ENCODE results near the gene HMCN2. TPM values are rescaled to one million over a fixed set of nuclear protein-coding genes. Genes with fewer than 3 reads are reported as not detected.

Gene HMCN2
- total RNA-seq, 1 donor from 2014 or later, result 9.3 TPM

- no peak overlapping the region for H3K4me3 Mint-ChIP-seq (ENCODE audit: unreplicated experiment)
- no peak for DNase-seq
- no peak overlapping the region for H3K27ac Mint-ChIP-seq (ENCODE audit: unreplicated experiment)
- no peak for TF ChIP-seq CTCF (IDR thresholded peaks at IDR 0.05; ENCODE audit: partially characterized antibody, unreplicated experiment)
- H3K4me1 Mint-ChIP-seq (ENCODE audit: low read depth, unreplicated experiment), result no peaks in the 10 kb centered on the region
- H3K9me3 Mint-ChIP-seq (ENCODE audit: unreplicated experiment), result peaks cover 4% of the 10 kb centered on the region
- H3K36me3 Mint-ChIP-seq (ENCODE audit: unreplicated experiment), result no peaks in the 10 kb centered on the region
- H3K27me3 Mint-ChIP-seq (ENCODE audit: unreplicated experiment), result peaks cover 8% of the 10 kb centered on the region
Measured at GRCh38 chr9:130260816-130261765, 4.5 kb upstream of the HMCN2 start.

- H3K9me3 Mint-ChIP-seq (ENCODE audit: unreplicated experiment), result peaks cover 4% of the 10 kb centered on the region
- DNase-seq, result no peak
- H3K27me3 Mint-ChIP-seq (ENCODE audit: unreplicated experiment), result peaks cover 8% of the 10 kb centered on the region
- H3K4me1 Mint-ChIP-seq (ENCODE audit: low read depth, unreplicated experiment), result peaks cover 2% of the 10 kb centered on the region
- no peak overlapping the region for H3K27ac Mint-ChIP-seq (ENCODE audit: unreplicated experiment)
- no peak overlapping the region for H3K4me3 Mint-ChIP-seq (ENCODE audit: unreplicated experiment)
- TF ChIP-seq CTCF (IDR thresholded peaks at IDR 0.05; ENCODE audit: partially characterized antibody, unreplicated experiment), result no peak
- H3K36me3 Mint-ChIP-seq (ENCODE audit: unreplicated experiment), result no peaks in the 10 kb centered on the region
Measured at GRCh38 chr9:130262061-130262745, 3.4 kb upstream of the HMCN2 start.

- TF ChIP-seq CTCF (IDR thresholded peaks at IDR 0.05; ENCODE audit: partially characterized antibody, unreplicated experiment), result no peak
- H3K9me3 Mint-ChIP-seq (ENCODE audit: unreplicated experiment), result peaks cover 4% of the 10 kb centered on the region
Measured at GRCh38 chr9:130262771-130263170, 2.8 kb upstream of the HMCN2 start.

GRCh38 chr9:130263601-130264413 is 1.8 kb upstream of the HMCN2 start:
- no peak overlapping the region for H3K27ac Mint-ChIP-seq (ENCODE audit: unreplicated experiment)

More at GRCh38 chr9:130262771-130263170, 2.8 kb upstream of the HMCN2 start:
- Mint-ChIP-seq H3K27ac (ENCODE audit: unreplicated experiment) (no peak overlapping the region), H3K27me3 (ENCODE audit: unreplicated experiment) (peaks cover 9% of the 10 kb centered on the region), H3K4me1 (ENCODE audit: low read depth, unreplicated experiment) (peaks cover 5% of the 10 kb centered on the region), H3K36me3 (ENCODE audit: unreplicated experiment) (no peaks in the 10 kb centered on the region), H3K4me3 (ENCODE audit: unreplicated experiment) (no peak overlapping the region)
- no peak for DNase-seq

More at GRCh38 chr9:130263601-130264413, 1.8 kb upstream of the HMCN2 start:
- H3K36me3 Mint-ChIP-seq (ENCODE audit: unreplicated experiment), result no peaks in the 10 kb centered on the region
- DNase-seq, result no peak
- peaks cover 6% of the 10 kb centered on the region for H3K9me3 Mint-ChIP-seq (ENCODE audit: unreplicated experiment)
- H3K27me3 Mint-ChIP-seq (ENCODE audit: unreplicated experiment), result peaks cover 15% of the 10 kb centered on the region
- H3K4me1 Mint-ChIP-seq (ENCODE audit: low read depth, unreplicated experiment), result peaks cover 12% of the 10 kb centered on the region
- TF ChIP-seq CTCF (IDR thresholded peaks at IDR 0.05; ENCODE audit: partially characterized antibody, unreplicated experiment), result no peak
- no peak overlapping the region for H3K4me3 Mint-ChIP-seq (ENCODE audit: unreplicated experiment)

Data from glutamatergic neuron (in vitro differentiated cells).